Measurements from ENCODE around the gene CCDC74A.
"Not testable (repeated sequence)": the region's sequence is repeated elsewhere in the genome, so short reads cannot be mapped to it uniquely, and the experiment has no call there.

Gene CCDC74A

GRCh38 chr2:131529864-131530445 lies 2.3 kb downstream of the CCDC74A start:
- DNase-seq = not testable (repeated sequence)

GRCh38 chr2:131530626-131531344 lies 3.1 kb downstream of the CCDC74A start:
- not testable (repeated sequence) for DNase-seq

- DNase-seq = not testable (repeated sequence)
These were observed 4.0 kb downstream of the CCDC74A start for GRCh38 chr2:131531547-131532185.

- not testable (repeated sequence) for DNase-seq
These were observed 5.3 kb downstream of the CCDC74A start for GRCh38 chr2:131532723-131533608.

- not testable (repeated sequence) for DNase-seq
These were observed 6.1 kb downstream of the CCDC74A start for GRCh38 chr2:131533609-131534316.

- not testable (repeated sequence) for DNase-seq
These were observed 6.6 kb downstream of the CCDC74A start for GRCh38 chr2:131534317-131534672.

- not testable (repeated sequence) for DNase-seq
These were observed 7.3 kb downstream of the CCDC74A start for GRCh38 chr2:131534965-131535364.

GRCh38 chr2:131535526-131535925 lies 7.8 kb downstream of the CCDC74A start:
- DNase-seq = no peak

GRCh38 chr2:131535951-131536826 lies 8.5 kb downstream of the CCDC74A start:
- DNase-seq = not testable (repeated sequence)

GRCh38 chr2:131536841-131537240 lies 9.2 kb downstream of the CCDC74A start:
- DNase-seq = not testable (repeated sequence)

- DNase-seq = not testable (repeated sequence)
These were observed 11.2 kb downstream of the CCDC74A start for GRCh38 chr2:131538856-131539255.

- no peak for DNase-seq
These were observed 15.0 kb downstream of the CCDC74A start for GRCh38 chr2:131542438-131543384.

- no peak for DNase-seq
These were observed 15.8 kb downstream of the CCDC74A start for GRCh38 chr2:131543385-131543891.

- not testable (repeated sequence) for DNase-seq
These were observed 16.5 kb downstream of the CCDC74A start for GRCh38 chr2:131544006-131544812.

GRCh38 chr2:131544813-131545165 lies 17.1 kb downstream of the CCDC74A start:
- DNase-seq = not testable (repeated sequence)

- no peak for DNase-seq
These were observed 25.2 kb downstream of the CCDC74A start for GRCh38 chr2:131552871-131553270.

GRCh38 chr2:131556998-131557397 lies 29.3 kb downstream of the CCDC74A start:
- DNase-seq = no peak

GRCh38 chr2:131557558-131558321 lies 30.1 kb downstream of the CCDC74A start:
- no peak for DNase-seq

Measured in activated CD8-positive, alpha-beta memory T cell treated with anti-CD3 and anti-CD28 coated beads, Interleukin-2, amount 50 U/mL, for 4 hours (primary cell).